ENCODE data around the gene ZEB2.
A peak's percentile ranks its signal among the peaks of the same experiment; 100 is the strongest.

The ZEB2 gene

DNA sequence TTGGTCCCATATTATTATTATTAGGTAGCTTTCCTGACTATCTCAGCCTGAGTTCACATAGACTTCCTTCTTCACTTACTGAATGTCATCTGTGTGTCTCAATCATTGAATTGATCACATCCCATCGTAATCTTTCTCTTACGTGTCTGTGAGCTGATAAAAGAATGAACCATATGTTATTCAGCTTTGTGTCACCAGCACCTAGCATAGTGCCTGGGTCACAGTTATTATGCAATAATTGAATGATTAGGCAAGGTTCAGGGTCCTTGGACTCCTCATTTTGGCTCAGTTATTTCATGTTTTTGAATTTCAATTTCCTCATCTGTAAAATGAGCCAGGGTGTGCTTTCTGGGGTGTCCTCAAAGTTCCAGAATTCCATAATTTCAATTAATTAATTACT, 107.2 kb downstream of the ZEB2 start:
- peak; percentile 23 to 30 for DNase-seq

- no peak for DNase-seq
These were observed 108.4 kb downstream of the ZEB2 start for GRCh38 chr2:144411473-144411872.

GRCh38 chr2:144409241-144409640, 110.7 kb downstream of the ZEB2 start:
- DNase-seq: no peak

DNA sequence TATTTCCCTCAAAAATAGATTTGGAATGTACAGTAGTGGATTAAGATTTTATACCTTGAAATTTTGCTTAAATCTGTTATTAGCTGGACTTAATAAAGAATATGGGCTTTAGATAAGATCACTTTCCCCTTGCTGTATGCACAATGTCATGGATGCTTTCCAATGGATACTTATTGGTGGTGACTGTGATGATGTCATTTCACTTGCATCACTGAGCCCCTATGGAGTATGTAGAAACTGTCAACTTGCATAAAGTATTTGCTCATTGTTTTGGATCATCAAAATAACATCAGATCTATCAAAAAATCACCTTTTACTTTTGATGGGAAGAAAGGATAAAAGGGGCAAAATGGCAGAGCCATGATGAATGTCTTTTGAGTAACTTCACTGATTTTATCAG, 112.7 kb downstream of the ZEB2 start:
- no peak for DNase-seq

DNA sequence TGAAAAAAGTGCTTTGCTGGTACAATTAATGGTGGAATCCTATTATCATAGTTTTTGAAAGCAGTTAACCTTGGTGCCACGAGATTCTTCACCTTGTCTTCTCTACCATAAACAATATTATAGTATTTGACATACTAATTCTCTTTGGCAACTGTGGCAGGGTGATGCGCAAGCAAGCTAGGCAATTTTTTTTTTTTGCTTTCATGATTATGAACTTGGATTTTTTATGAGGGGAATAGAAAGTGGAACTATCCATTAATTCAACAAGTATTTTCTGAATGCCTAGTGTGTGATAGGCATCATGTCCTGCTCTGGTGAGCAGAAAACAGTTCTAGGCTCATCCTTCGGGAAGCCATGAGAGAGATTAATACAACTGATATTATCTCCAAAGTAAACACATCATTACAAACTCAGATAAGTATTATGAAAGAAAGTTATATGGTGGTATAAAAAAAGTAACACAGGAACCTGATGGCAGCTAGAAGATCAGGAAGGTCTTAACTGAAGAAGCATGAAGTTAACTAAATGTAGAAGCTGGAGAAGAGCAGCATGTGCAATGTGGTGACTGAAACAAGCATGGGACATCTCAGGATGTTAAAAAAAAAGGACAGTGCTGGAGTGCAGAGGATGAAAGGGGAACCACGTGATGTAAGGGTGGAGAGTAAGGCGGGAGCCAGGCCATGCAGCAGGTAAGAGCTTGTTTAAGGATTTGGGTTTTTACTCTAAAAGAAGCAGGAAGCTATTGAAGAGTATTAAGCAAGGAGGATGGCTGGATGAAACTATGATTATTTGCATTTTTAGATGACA, 113.7 kb downstream of the ZEB2 start:
- DNase-seq: no peak

- no peak for DNase-seq
These were observed 114.6 kb downstream of the ZEB2 start for GRCh38 chr2:144405321-144405720.

DNA sequence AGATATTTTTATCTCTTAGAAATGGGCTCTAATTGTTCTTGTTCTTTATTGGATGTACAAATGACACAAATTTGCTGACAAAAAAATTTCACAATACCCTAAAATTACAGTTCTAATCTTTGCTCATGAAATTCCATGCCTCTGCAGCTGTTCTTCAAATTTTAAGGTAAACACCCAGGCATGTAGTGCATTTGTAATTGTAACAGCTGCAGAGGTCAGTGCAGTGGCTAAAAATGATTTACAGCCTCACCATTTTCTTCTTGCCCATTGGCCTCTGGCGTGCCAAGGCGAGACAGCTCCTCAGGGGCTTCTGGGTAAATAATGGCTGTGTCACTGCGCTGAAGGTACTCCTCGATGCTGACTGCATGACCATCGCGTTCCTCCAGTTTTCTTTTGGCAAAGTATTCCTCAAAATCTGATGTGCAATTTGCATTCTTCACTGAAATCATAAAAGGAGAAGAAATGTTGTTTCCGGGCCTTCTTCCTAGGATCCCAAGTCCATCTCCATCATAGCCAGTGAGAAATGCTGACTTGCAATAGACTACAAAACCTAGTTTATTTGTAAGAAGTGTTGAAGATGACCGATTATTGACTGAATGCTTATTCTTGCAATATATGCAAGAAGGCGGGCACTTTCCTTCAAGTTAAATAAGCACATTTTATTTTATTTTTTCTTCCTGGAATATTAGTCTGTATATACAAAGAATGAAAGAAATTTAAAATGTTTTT, 115.2 kb downstream of the ZEB2 start:
- no peak for DNase-seq

DNA sequence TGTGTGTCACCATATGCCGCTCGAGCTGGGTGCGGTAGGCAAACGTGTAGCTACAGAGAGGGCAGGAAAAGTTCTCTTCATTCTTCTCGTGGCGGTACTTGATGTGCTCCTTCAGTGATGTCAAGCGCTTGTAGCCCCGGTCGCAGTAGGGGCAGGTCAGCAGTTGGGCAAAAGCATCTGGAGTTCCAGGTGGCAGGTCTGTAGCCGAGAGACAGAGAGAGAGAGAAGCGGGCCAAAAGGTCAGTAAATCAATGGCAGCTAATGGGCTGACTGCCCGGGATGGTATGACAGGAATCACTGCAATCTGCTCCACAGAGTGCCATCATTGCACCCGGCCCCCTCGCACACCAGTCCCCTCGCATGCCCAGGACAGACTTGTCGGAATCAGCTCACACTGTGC, 116.0 kb downstream of the ZEB2 start:
- no peak for DNase-seq

DNA sequence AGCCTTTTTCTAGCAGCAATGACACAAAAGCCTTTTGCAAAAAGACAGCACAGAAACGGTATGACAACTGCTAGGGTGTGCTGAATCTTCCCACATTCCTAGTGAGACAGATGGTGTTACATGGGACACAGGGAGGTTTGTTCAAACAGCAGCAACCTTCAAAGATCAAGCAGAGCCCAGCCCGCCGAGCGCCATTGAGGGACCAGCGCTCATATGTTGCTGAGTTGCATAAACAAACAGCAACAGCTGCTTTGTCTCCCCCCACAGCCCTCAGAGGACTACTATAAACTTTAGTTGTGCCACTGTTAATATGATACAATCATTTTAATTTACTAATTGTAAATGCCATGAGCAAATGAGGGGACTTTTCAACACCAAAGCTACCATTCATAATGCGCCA, 117.7 kb downstream of the ZEB2 start:
- DNase-seq: no peak

GRCh38 chr2:144401036-144401435, 118.9 kb downstream of the ZEB2 start:
- DNase-seq: no peak

DNA sequence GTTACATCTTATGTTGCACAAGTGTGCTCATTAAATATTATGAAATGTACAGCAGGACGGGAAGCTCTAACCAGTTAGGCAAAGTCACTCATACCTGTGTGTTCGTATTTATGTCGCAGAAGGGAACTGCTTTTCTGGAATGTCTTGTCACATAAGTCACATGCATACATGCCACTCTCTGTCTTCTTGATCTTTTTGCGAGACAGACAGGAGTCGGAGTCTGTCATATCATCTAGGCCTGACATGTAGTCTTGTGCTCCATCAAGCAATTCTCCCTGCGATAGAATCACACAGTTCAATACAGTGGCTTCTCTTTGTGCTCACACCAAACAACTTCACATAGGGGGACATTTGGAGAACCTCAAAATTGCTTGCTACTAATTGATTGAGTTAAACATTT, 123.6 kb downstream of the ZEB2 start:
- DNase-seq: no peak

- no peak for DNase-seq
These were observed 129.4 kb downstream of the ZEB2 start for GRCh38 chr2:144390424-144391020.

DNA sequence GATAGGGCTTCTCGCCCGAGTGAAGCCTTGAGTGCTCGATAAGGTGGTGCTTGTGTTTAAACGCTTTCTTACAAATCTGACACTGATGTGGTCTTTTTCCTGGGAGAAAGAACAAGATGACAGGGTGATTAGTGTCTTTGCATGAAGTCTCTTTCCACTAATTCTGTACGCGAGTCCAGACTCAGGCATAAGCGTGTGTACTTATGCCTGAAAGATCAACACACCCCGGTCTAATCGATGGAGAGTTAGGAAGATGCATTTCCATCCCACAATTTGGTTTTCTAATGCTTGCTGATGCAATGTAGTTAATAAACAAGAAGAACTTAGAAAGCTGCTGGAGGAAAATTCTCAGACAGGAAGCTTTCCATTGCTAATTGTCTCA, 130.0 kb downstream of the ZEB2 start:
- no peak for DNase-seq

DNA sequence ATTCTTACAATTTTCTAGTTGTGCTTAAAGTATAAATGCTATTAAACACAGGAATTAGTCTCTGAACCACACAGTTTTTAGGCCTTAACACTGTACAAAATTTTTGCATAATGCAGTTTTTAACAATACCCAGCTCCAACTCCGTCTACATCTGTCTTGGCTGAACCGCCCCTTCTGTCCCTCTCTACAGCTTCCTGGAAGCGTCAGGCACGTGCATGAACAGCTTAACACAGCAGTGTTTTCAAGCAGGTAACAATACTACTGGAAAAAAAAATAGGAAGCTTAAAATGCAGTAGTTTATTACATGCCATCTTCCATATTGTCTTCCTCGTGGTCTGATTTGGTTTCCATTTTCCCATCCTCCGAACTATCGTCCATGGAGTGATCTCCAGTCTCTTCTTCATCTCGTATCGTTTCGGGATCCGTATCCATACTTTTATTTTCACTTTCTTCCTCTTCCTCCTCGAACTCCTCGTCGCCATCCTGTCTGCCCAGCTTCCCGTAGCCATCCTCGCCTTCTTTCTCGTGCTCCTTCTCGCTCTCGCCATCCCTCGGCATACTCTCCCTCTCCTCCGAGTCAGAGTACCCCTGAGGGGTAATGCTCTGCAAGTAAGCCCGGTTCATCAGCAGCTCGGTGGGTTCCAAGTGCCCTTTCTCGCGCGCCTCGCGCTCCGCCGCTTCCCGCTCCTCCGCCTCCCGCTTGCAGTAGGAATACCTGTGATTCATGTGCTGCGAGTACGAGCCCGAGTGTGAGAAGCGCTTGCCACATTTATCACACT, 130.6 kb downstream of the ZEB2 start:
- no peak for DNase-seq

- no peak for DNase-seq
These were observed 134.5 kb downstream of the ZEB2 start for GRCh38 chr2:144385381-144385780.

- no peak for DNase-seq
These were observed 136.3 kb downstream of the ZEB2 start for GRCh38 chr2:144383571-144384100.

GRCh38 chr2:144382849-144383248, 137.1 kb downstream of the ZEB2 start:
- peak; percentile 98 to 99 for DNase-seq

DNA sequence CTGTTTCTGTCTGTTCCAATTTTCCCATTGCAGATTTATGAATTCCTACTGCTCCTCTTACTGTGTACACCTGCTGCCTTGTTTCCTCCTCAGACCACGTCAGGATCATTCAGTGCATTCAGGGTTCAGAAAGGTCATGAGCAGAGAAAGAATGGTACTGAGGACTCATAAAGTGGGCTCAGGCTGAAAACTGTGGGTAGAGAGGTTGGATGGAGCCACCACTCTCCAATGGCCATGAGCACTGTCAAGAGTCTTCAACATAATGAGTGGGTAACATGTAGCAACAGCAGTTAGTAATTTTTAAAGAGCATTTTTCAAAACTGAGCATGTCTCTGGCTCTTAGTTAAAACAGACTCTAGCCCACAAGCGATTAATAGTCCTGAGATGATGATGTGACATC, 138.2 kb downstream of the ZEB2 start:
- no peak for DNase-seq

GRCh38 chr2:144379851-144380311, 140.0 kb downstream of the ZEB2 start:
- DNase-seq: no peak

DNA sequence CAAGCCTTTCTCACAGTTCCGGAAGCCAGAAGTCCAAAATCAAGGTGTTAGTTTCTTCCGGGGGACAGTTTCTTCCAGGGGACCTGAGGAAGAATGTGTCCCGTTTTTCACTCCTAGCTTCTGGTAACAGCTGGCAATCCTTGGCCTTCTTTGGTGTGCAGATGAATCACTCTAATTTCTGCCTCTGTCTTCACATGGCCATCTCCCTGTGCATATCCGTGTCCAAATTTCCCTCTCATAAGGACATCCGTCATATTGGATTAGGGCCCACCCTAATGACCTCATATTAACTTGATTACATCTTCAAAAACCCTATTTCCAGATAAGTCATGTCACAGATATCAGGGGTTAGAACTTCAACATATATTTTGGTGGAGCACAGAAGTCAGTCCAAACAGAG, 141.4 kb downstream of the ZEB2 start:
- DNase-seq: no peak

GRCh38 chr2:144377914-144378313, 142.0 kb downstream of the ZEB2 start:
- no peak for DNase-seq

- DNase-seq: no peak
These were observed 143.0 kb downstream of the ZEB2 start for GRCh38 chr2:144376926-144377325.

DNA sequence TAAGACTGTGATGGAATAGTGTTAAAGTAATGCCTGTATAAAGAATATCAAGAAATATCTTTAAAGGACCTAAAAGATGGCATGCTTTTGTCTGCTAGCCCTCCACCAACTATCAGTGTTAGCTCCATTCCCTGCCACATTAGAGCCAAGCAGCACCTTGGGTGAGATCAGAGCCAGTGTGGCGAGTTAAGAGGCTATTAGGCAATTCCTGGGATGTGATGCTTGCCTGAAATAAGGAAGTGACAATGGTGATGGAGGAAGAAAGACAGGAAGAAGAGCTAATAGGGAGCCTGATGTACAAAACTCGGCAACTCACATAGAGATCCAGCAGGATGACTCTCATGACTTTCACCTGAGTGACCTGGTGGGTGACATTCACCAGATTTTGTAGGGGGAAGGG, 143.5 kb downstream of the ZEB2 start:
- peak; percentile 15 to 32 for DNase-seq

Measured in AML-193 (cell line).